Keratinocyte (primary cell): ENCODE measurements around the gene DDX47.

ENCODE experiments used
- CTCF ChIP-seq, 3 experiments: IDR thresholded peaks in 1 of 3; conservative IDR thresholded peaks in 1 of 3; optimal IDR thresholded peaks in 1 of 3; 2 replicates in 2 of 3; 3 replicates in 1 of 3; pipeline versions ENCODE3 to v1.5.1; 2011; ENCODE audit warnings: low read length in 3 of 3, mild to moderate bottlenecking in 3 of 3, moderate library complexity in 2 of 3, control low read depth in 1 of 3, inconsistent platforms in 1 of 3; ENCODE audit not compliant: insufficient read depth in 2 of 3; ENCODE audit errors: extremely low read depth in 1 of 3
- EZH2 ChIP-seq: IDR thresholded peaks from one replicate; pipeline ENCODE4 v1.6.1; 2012; ENCODE audit warnings: inconsistent platforms, mild to moderate bottlenecking, low read length, moderate library complexity

DNA sequence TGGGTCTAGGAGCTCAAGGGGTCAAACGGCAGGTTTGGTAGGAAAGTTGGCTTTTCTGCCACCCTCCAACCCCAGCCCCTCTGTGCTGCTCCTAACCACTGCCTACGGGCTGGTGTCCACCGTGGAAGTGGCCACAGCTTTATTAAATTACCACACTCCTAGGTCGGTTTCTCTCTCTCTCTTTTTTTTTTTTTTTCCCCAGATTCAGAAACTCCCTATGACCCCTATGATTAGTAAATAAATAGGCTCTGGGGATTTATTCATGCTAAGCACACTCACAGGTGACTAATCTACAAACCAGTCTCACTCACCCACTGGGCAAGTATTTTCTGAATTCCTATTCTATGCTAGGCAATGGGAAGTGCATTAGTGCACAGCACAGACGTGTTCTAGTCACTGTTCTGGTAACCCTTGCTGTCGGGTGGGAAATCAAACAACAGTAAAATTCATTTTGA, 8.7 kb upstream of the DDX47 start:
- no peak for TF ChIP-seq CTCF (optimal IDR thresholded peaks at IDR 0.05 in 1 of 3, IDR thresholded peaks at IDR 0.05 in 1 of 3, conservative IDR thresholded peaks at IDR 0.05 in 1 of 3; ENCODE audit: extremely low read depth in 1 of 3, insufficient read depth in 2 of 3, low read length in 3 of 3)
- no peak for TF ChIP-seq EZH2
